HFFc6 (cell line): ENCODE measurements around the gene PRKCD. TPM values are rescaled to one million over a fixed set of nuclear protein-coding genes. Genes with fewer than 3 reads are reported as not detected.

ENCODE experiments used
- DNase-seq: peaks from one replicate; pipeline ENCODE4 v3.0.0-alpha.2; 2018
- H3K27ac Mint-ChIP-seq: 2 replicates; pipeline ENCODE4 v1.8.0; 2020; ENCODE audit warnings: mild to moderate bottlenecking, mixed read lengths
- H3K27me3 Mint-ChIP-seq: 2 replicates; pipeline ENCODE4 v1.8.0; 2021; ENCODE audit warnings: mild to moderate bottlenecking, moderate library complexity, mixed read lengths; ENCODE audit not compliant: insufficient read depth
- H3K36me3 Mint-ChIP-seq: 2 replicates; pipeline ENCODE4 v1.8.0; 2021; ENCODE audit warnings: low read depth, mixed read lengths
- H3K4me1 Mint-ChIP-seq: 2 replicates; pipeline ENCODE4 v1.8.0; 2020; ENCODE audit warnings: low read depth, mixed read lengths
- H3K4me3 Mint-ChIP-seq: 2 replicates; pipeline ENCODE4 v1.8.0; 2020; ENCODE audit warnings: mild to moderate bottlenecking, moderate library complexity, mixed read lengths
- H3K9me3 Mint-ChIP-seq: 2 replicates; pipeline ENCODE4 v1.8.0; 2020; ENCODE audit warnings: mild to moderate bottlenecking, mixed read lengths
- total RNA-seq, 6 experiments: library from RNA; stranded (reverse); fragmentation: NEBNext Ultra II Directional; extraction: Animal tissue kit (Norgen Biotek cat#: 25700); gene quantifications; 2 replicates in 1 of 6; 3 replicates in 5 of 6; pipeline ENCODE4 v1.2.3, GENCODE V29; 2021
- TF ChIP-seq, protein P1 (sequence below): fragments of 200-600 bp; sonication (generic); IDR thresholded peaks from 2 replicates; pipeline ENCODE4 v1.5.0; 2021; ENCODE audit warnings: antibody characterized with exemption, mild to moderate bottlenecking

Gene PRKCD
- total RNA-seq, 6 experiments from 2014 or later = 15.5 to 21.9 (median 20.0) TPM

DNA sequence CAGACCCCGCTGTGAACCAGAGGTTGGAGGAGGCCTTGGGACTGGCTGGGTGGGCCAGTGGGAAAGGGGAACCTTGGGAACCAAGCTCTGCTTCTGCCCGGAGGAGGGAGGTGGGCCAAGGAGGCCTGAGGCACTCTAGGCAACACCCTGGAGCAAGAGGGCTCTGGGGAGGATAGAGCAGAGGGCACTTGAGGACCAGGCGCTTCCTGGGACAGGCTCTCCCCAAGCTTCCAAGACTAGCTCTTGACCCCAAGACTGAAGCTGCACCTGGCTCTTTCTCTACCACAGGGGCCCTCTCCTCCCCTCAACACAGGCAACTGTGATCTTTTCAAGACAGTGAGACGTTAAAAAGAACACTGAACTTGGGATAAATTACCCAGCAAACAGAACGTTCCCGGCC lies 74.5 kb downstream of the PRKCD start:
- Mint-ChIP-seq H3K4me1 (peaks cover 62% of the 10 kb centered on the region), H3K27me3 (peaks cover 2% of the 10 kb centered on the region; the same call in 1 of the 2 replicates), H3K27ac (peak overlapping the region; percentile 95), H3K36me3 (peaks cover 45% of the 10 kb centered on the region), H3K9me3 (no peaks in the 10 kb centered on the region), H3K4me3 (no peak overlapping the region)
- DNase-seq = no peak
- TF ChIP-seq, protein P1, sequence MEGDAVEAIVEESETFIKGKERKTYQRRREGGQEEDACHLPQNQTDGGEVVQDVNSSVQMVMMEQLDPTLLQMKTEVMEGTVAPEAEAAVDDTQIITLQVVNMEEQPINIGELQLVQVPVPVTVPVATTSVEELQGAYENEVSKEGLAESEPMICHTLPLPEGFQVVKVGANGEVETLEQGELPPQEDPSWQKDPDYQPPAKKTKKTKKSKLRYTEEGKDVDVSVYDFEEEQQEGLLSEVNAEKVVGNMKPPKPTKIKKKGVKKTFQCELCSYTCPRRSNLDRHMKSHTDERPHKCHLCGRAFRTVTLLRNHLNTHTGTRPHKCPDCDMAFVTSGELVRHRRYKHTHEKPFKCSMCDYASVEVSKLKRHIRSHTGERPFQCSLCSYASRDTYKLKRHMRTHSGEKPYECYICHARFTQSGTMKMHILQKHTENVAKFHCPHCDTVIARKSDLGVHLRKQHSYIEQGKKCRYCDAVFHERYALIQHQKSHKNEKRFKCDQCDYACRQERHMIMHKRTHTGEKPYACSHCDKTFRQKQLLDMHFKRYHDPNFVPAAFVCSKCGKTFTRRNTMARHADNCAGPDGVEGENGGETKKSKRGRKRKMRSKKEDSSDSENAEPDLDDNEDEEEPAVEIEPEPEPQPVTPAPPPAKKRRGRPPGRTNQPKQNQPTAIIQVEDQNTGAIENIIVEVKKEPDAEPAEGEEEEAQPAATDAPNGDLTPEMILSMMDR = no peak

- Mint-ChIP-seq H3K36me3 (peaks cover 45% of the 10 kb centered on the region), H3K9me3 (no peaks in the 10 kb centered on the region), H3K27ac (peak overlapping the region; percentile 95), H3K4me1 (peaks cover 65% of the 10 kb centered on the region), H3K4me3 (peak overlapping the region; percentile 46; the same call in 1 of the 2 replicates), H3K27me3 (no peaks in the 10 kb centered on the region; the same call in 1 of the 2 replicates)
- TF ChIP-seq, protein P1 = no peak
- peak; percentile 85 for DNase-seq
Observed at GRCh38 chr3:53236112-53236841, 75.3 kb downstream of the PRKCD start.

- no peaks in the 10 kb centered on the region for H3K9me3 Mint-ChIP-seq
- peaks cover 82% of the 10 kb centered on the region for H3K4me1 Mint-ChIP-seq
- H3K4me3 Mint-ChIP-seq = peak overlapping the region; percentile 52; the same call in 1 of the 2 replicates
- peak; percentile 97 for DNase-seq
- H3K27me3 Mint-ChIP-seq = no peaks in the 10 kb centered on the region; the same call in 1 of the 2 replicates
- H3K36me3 Mint-ChIP-seq = peaks cover 53% of the 10 kb centered on the region
- TF ChIP-seq, protein P1 = no peak
- peak overlapping the region; percentile 95 for H3K27ac Mint-ChIP-seq
Observed at GRCh38 chr3:53238051-53238850, 77.2 kb downstream of the PRKCD start.

GRCh38 chr3:53238886-53239285 lies 77.9 kb downstream of the PRKCD start:
- Mint-ChIP-seq H3K27ac (peak overlapping the region; percentile 95), H3K27me3 (no peaks in the 10 kb centered on the region; the same call in 1 of the 2 replicates), H3K4me3 (no peak overlapping the region), H3K9me3 (no peaks in the 10 kb centered on the region), H3K4me1 (peaks cover 84% of the 10 kb centered on the region), H3K36me3 (peaks cover 51% of the 10 kb centered on the region)
- no peak for DNase-seq
- TF ChIP-seq, protein P1 = no peak

GRCh38 chr3:53239800-53240199 lies 78.8 kb downstream of the PRKCD start:
- DNase-seq = no peak
- peaks cover 93% of the 10 kb centered on the region for H3K4me1 Mint-ChIP-seq
- peaks cover 56% of the 10 kb centered on the region for H3K36me3 Mint-ChIP-seq
- H3K27me3 Mint-ChIP-seq = no peaks in the 10 kb centered on the region; the same call in 1 of the 2 replicates
- H3K4me3 Mint-ChIP-seq = no peak overlapping the region
- TF ChIP-seq, protein P1 = no peak
- no peaks in the 10 kb centered on the region for H3K9me3 Mint-ChIP-seq
- H3K27ac Mint-ChIP-seq = peak overlapping the region; percentile 95
